ENCODE data around the gene ARPC1B.

ARPC1B gene

GRCh38 chr7:99394188-99394502 lies 19.6 kb downstream of the ARPC1B start:
- no peak for DNase-seq (ENCODE audit: low spot score)
- no peak for TF ChIP-seq CTCF (IDR thresholded peaks at IDR 0.05; ENCODE audit: extremely low read depth, missing control alignments)

- DNase-seq (ENCODE audit: low spot score): no peak
- no peak for TF ChIP-seq CTCF (IDR thresholded peaks at IDR 0.05; ENCODE audit: extremely low read depth, missing control alignments)
These were observed 21.2 kb downstream of the ARPC1B start for GRCh38 chr7:99395616-99396327.

GRCh38 chr7:99396418-99397296 lies 22.1 kb downstream of the ARPC1B start:
- DNase-seq (ENCODE audit: low spot score): no peak
- TF ChIP-seq CTCF (IDR thresholded peaks at IDR 0.05; ENCODE audit: extremely low read depth, missing control alignments): no peak

- no peak for DNase-seq (ENCODE audit: low spot score)
These were observed 22.9 kb downstream of the ARPC1B start for GRCh38 chr7:99397297-99397983.

GRCh38 chr7:99398891-99399445 lies 24.4 kb downstream of the ARPC1B start:
- no peak for DNase-seq (ENCODE audit: low spot score)
- no peak for TF ChIP-seq CTCF (IDR thresholded peaks at IDR 0.05; ENCODE audit: extremely low read depth, missing control alignments)

More at GRCh38 chr7:99397297-99397983, 22.9 kb downstream of the ARPC1B start:
- TF ChIP-seq CTCF (IDR thresholded peaks at IDR 0.05; ENCODE audit: extremely low read depth, missing control alignments): no peak

- no peak for DNase-seq (ENCODE audit: low spot score)
- TF ChIP-seq CTCF (IDR thresholded peaks at IDR 0.05; ENCODE audit: extremely low read depth, missing control alignments): no peak
These were observed 25.1 kb downstream of the ARPC1B start for GRCh38 chr7:99399597-99399996.

Data from GM20000 (cell line).